Activated CD4-positive, CD25-positive, alpha-beta regulatory T cell (primary cell): ENCODE data around the gene TMEM87B.
"Not testable (repeated sequence)": the region's sequence is repeated elsewhere in the genome, so short reads cannot be mapped to it uniquely, and the experiment has no call there.

Source experiments
- DNase-seq, 4 experiments: peaks; one replicate each; lab custom pipeline; 2025; lab: John Stamatoyannopoulos, UW

TMEM87B gene

GRCh38 chr2:112032689-112033465, 22.2 kb upstream of the TMEM87B start:
- DNase-seq, result no peak

GRCh38 chr2:112033600-112033999, 21.5 kb upstream of the TMEM87B start:
- no peak for DNase-seq

- no peak for DNase-seq
Observed at GRCh38 chr2:112034924-112035323, 20.1 kb upstream of the TMEM87B start.

- DNase-seq, result no peak
Observed at GRCh38 chr2:112035786-112036185, 19.3 kb upstream of the TMEM87B start.

GRCh38 chr2:112039556-112039955, 15.5 kb upstream of the TMEM87B start:
- DNase-seq, result not testable (repeated sequence)

- DNase-seq, result not testable (repeated sequence)
Observed at GRCh38 chr2:112040066-112040465, 15.0 kb upstream of the TMEM87B start.

GRCh38 chr2:112041460-112041859, 13.6 kb upstream of the TMEM87B start:
- not testable (repeated sequence) for DNase-seq

GRCh38 chr2:112045446-112046014, 9.5 kb upstream of the TMEM87B start:
- DNase-seq, result no peak

GRCh38 chr2:112046231-112046630, 8.8 kb upstream of the TMEM87B start:
- DNase-seq, result no peak

GRCh38 chr2:112047537-112048235, 7.4 kb upstream of the TMEM87B start:
- DNase-seq, result no peak

GRCh38 chr2:112048236-112048592, 6.9 kb upstream of the TMEM87B start:
- no peak for DNase-seq

- no peak for DNase-seq
Observed at GRCh38 chr2:112048887-112049286, 6.2 kb upstream of the TMEM87B start.

GRCh38 chr2:112050316-112050715, 4.8 kb upstream of the TMEM87B start:
- DNase-seq, result no peak

GRCh38 chr2:112053917-112054846, 887 bp upstream of the TMEM87B start:
- DNase-seq, result peak; percentile 96 to 99 (median 98)

- peak in 2 of 4 experiments; percentile 7 to 33 for DNase-seq
Observed at GRCh38 chr2:112055730-112056625, 909 bp downstream of the TMEM87B start.

GRCh38 chr2:112056626-112056987, 1.5 kb downstream of the TMEM87B start:
- DNase-seq, result no peak

- DNase-seq, result no peak
Observed at GRCh38 chr2:112059671-112060070, 4.6 kb downstream of the TMEM87B start.

GRCh38 chr2:112061299-112061698, 6.2 kb downstream of the TMEM87B start:
- DNase-seq, result no peak

GRCh38 chr2:112061840-112062239, 6.8 kb downstream of the TMEM87B start:
- no peak for DNase-seq

GRCh38 chr2:112062894-112063293, 7.8 kb downstream of the TMEM87B start:
- DNase-seq, result no peak

GRCh38 chr2:112065486-112065885, 10.4 kb downstream of the TMEM87B start:
- DNase-seq, result no peak
